Skeletal muscle tissue (tissue), 4 donors: Measurements from ENCODE around the gene FOXL3. TPM values are rescaled to one million over a fixed set of nuclear protein-coding genes. Genes with fewer than 3 reads are reported as not detected.
"Not testable (repeated sequence)": the region's sequence is repeated elsewhere in the genome, so short reads cannot be mapped to it uniquely, and the experiment has no call there.

Source experiments
- H3K27ac ChIP-seq: one replicate; pipeline ENCODE4 v1.7.0; 2013; ENCODE audit warnings: mild to moderate bottlenecking, low read depth, low read length, inconsistent platforms
- H3K27me3 ChIP-seq, 3 donors: one replicate each; pipeline ENCODE4 v1.7.0; 2013; ENCODE audit warnings: low read length in 3 of 3; ENCODE audit not compliant: control insufficient read depth in 3 of 3, insufficient read depth in 3 of 3
- H3K36me3 ChIP-seq, 3 donors: one replicate each; pipeline ENCODE4 v1.7.0; 2013; ENCODE audit warnings: low read length in 3 of 3; ENCODE audit not compliant: control insufficient read depth in 3 of 3, insufficient read depth in 3 of 3
- H3K4me1 ChIP-seq, 3 donors: one replicate each; pipeline ENCODE4 v1.7.0; 2013; ENCODE audit warnings: low read length in 3 of 3, mild to moderate bottlenecking in 3 of 3; ENCODE audit not compliant: control insufficient read depth in 3 of 3, insufficient read depth in 3 of 3
- H3K4me3 ChIP-seq, 3 donors: one replicate each; pipeline ENCODE4 v1.7.0; 2013; ENCODE audit warnings: low read length in 3 of 3
- H3K9ac ChIP-seq, 3 donors: one replicate each; pipeline ENCODE4 v1.7.0; 2013; ENCODE audit warnings: low read length in 3 of 3, mild to moderate bottlenecking in 3 of 3, moderate library complexity in 2 of 3, low read depth in 1 of 3
- H3K9me3 ChIP-seq, 3 donors: one replicate each; pipeline ENCODE4 v1.7.0; 2013; ENCODE audit warnings: low read length in 3 of 3; ENCODE audit not compliant: control insufficient read depth in 3 of 3
- total RNA-seq: library from RNA; depleted of rRNA; stranded (reverse); fragments of >200 nt; gene quantifications from one replicate; pipeline ENCODE4 v1.2.3, GENCODE V29; 2014
- donor health status: Osteomylitis.

Gene FOXL3
- total RNA-seq, 1 donor from 2014 or later: not detected

DNA sequence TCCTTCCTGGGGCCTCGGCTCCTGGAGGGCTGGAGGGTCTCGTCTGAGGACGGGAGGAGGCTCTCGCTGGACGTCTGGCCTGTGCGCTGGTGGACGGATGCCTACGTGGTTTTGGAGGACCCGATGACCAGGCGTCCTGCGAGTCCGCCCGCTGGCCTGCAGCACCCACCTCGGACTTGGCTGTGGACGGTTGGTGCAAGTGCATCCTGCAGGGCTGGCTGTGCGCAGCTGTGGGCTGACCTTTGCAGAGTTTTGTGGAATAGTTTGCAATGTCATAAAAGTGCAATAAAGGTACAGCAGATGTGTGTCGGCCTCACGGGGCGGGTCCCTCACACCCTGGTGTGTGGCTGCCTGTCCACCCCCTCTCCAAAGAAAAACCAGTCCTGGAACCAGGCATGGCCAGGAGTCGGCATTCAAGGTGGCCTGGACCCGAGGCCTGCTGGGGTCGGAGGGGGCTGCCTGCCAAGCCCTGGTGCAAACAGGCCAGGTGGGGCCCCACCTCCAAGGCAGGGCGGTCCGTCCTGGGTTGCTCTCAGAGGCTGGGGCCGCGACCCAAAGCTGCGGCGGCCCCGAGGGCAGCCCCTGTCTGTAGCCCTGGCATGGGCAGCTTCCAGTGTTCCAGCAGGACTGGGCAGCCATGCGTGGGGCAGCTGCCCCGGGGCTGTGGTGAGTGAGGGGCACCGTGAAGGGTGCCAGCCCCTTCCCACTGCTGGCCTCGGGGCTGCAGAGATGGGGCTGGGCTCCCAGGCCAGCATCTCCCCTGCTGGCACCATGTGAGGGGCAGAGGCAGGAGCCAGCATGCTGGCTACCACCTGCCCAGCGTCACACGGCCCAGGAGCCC, 29.3 kb upstream of the FOXL3 start:
- Histone ChIP-seq H3K4me3 (no peak overlapping the region), H3K9ac (no peak overlapping the region), H3K4me1 (peaks cover 0 to 4% (median 0%) of the 10 kb centered on the region in 3 donors), H3K9me3 (peaks cover 0 to 2% (median 0%) of the 10 kb centered on the region in 3 donors), H3K27ac (no peak overlapping the region), H3K27me3 (no peaks in the 10 kb centered on the region), H3K36me3 (peaks cover 36 to 49% (median 49%) of the 10 kb centered on the region in 3 donors)

DNA sequence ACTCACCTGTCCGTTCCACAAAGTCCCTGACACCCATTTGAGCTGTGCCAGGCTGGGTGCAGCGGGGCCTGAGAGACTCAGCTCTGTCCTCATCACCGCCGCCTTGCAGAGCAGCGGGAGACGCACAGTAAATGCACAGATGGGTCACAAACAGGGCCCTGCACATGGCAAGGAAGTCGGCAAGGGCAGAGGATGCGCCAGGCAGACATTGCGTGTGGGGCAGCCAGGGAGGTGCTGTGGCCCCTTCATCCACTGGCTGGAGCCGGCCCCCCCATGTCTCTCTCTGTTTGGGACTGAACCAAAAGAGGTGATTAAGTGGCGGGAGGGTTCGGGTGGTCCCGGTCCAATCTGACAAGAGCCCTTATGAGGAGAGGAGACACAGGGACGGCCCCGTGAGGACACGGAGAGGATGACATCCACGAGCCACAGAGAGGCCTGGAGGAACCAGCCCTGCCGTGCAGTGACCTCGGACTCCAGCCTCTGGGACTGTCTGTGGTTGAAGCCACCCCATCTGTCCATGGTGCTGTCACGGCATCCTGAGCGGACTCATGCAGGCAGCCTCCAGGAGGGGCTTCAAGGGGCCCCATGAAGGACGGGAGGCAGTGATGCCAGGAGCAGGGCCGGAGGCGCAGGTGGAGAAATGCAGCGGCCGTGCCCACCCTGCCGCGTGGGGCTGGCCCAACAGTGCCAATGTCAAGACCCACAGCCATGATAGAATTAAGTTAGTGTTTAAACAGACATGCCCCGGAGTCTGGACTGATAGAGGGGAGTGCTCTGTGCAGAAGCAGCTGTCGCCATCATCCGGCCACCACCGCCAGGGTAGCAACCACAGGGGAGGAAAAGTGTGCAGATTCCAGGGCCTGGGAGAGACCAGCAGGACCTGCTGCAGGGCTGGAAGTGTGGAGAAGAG, 28.4 kb upstream of the FOXL3 start:
- H3K9me3 ChIP-seq: peaks cover 0 to 2% (median 0%) of the 10 kb centered on the region in 3 donors
- H3K4me3 ChIP-seq: no peak overlapping the region
- no peak overlapping the region for H3K27ac ChIP-seq
- peaks cover 0 to 4% (median 0%) of the 10 kb centered on the region in 3 donors for H3K4me1 ChIP-seq
- H3K9ac ChIP-seq: no peak overlapping the region
- peaks cover 33 to 41% (median 40%) of the 10 kb centered on the region in 3 donors for H3K36me3 ChIP-seq
- peaks cover 0 to 4% (median 0%) of the 10 kb centered on the region in 3 donors for H3K27me3 ChIP-seq

DNA sequence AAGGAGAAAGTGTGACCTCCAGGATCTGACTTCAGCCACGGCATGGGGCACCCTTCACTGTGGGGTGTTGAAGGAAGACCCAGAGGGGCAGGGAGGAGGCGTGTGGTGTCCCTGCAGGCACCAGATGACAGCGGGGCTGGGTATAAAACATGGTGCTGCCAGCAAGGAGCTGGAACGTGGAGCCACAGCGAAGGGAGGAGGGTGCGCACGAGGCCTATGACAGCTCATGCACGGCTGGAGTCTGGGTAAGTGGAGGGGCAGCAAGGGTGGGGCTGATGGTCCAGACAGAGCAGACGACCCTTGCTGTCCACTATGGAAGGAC, 27.8 kb upstream of the FOXL3 start:
- H3K4me3 ChIP-seq: no peak overlapping the region
- H3K27me3 ChIP-seq: peaks cover 0 to 4% (median 0%) of the 10 kb centered on the region in 3 donors
- peaks cover 0 to 4% (median 0%) of the 10 kb centered on the region in 3 donors for H3K4me1 ChIP-seq
- no peak overlapping the region for H3K27ac ChIP-seq
- no peak overlapping the region for H3K9ac ChIP-seq
- peaks cover 27 to 35% (median 34%) of the 10 kb centered on the region in 3 donors for H3K36me3 ChIP-seq
- H3K9me3 ChIP-seq: peaks cover 0 to 2% (median 0%) of the 10 kb centered on the region in 3 donors

DNA sequence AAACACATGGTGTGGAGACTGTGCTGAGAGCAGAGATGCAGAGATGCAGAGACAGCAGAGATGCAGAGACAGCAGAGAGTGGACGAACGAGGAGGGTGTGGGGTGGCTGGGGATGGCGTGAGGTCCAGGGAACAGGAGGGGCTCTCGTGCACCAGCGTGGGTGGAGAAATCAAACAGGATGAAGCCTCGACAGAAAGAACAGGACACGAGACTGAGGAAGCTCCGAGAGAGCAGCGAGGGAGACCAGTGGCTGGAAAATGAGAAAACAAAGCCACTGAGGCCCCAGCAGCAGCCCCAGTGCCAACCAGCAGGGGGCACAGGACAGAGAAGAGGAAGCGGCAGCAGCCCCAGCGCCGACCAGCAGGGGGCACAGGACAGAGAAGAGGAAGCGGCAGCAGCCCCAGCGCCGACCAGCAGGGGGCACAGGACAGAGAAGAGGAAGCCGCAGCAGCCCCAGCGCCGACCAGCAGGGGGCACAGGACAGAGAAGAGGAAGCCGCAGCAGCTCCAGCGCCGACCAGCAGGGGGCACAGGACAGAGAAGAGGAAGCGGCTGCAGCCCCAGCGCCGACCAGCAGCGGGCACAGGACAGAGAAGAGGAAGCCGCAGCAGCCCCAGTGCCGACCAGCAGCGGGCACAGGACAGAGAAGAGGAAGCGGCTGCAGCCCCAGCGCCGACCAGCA, 27.2 kb upstream of the FOXL3 start:
- H3K4me1 ChIP-seq, H3K4me3 ChIP-seq, H3K27ac ChIP-seq, H3K9ac ChIP-seq, H3K9me3 ChIP-seq, H3K27me3 ChIP-seq: not testable (repeated sequence)
- peaks cover 27 to 31% (median 30%) of the 10 kb centered on the region in 3 donors for H3K36me3 ChIP-seq

DNA sequence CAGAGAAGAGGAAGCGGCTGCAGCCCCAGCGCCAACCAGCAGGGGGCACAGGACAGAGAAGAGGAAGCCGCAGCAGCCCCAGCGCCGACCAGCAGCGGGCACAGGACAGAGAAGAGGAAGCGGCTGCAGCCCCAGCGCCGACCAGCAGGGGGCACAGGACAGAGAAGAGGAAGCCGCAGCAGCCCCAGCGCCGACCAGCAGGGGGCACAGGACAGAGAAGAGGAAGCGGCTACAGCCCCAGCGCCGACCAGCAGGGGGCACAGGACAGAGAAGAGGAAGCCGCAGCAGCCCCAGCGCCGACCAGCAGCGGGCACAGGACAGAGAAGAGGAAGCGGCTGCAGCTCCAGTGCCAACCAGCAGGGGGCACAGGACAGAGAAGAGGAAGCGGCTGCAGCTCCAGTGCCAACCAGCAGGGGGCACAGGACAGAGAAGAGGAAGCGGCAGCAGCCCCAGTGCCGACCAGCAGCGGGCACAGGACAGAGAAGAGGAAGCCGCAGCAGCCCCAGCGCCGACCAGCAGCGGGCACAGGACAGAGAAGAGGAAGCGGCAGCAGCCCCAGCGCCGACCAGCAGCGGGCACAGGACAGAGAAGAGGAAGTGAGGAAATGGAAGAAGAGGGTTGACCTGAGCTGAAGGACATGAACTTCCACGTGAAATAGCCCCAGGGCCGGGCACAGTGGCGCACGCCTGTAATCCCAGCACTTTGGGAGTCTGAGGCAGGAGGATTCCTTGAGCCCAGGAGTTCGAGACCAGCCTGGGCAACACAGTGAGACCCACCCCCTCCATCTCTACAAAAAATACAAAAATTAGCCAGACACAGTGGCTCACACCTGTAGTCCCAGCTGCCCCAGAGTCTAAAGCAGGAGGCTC, 26.3 kb upstream of the FOXL3 start:
- H3K9me3 ChIP-seq, H3K27ac ChIP-seq, H3K4me1 ChIP-seq, H3K9ac ChIP-seq, H3K4me3 ChIP-seq: not testable (repeated sequence)
- Histone ChIP-seq H3K27me3 (peaks cover 2 to 13% (median 4%) of the 10 kb centered on the region in 3 donors), H3K36me3 (peaks cover 23 to 27% (median 26%) of the 10 kb centered on the region in 3 donors)

DNA sequence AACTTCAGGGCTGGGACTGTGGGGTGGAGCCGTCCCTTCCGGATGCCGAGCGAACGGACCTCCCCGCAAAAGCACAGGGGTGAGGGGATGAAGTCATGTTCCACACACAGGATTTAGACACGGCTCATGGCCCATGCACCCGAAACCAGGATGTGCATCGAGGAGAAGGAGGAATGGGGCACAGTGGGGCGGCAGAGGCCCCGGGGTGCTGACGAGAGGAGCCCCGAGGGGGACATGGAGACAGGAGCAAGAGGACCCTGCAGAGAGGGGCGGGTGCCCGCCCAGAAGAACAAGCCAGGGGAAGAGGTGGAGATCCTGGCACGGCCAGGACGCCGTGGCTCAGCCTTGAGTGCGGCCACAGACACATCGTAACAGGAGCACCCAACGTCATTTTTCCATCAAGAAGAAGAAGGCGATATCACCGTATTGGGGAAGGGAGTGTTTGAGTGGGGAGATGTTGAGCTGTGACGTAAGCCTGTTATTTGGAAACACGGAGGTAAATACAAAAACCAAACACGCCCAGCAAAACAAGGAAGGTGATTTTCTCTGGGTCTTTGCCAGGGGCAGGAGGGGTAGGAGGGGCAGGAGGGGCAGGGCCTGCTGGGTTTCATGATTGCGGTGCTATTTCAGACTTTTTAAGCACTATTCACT, 25.3 kb upstream of the FOXL3 start:
- H3K4me1 ChIP-seq: peaks cover 0 to 4% (median 0%) of the 10 kb centered on the region in 3 donors
- peaks cover 0 to 2% (median 0%) of the 10 kb centered on the region in 3 donors for H3K9me3 ChIP-seq
- H3K27me3 ChIP-seq: peaks cover 4 to 15% (median 4%) of the 10 kb centered on the region in 3 donors
- no peak overlapping the region for H3K27ac ChIP-seq
- no peak overlapping the region for H3K9ac ChIP-seq
- H3K4me3 ChIP-seq: no peak overlapping the region
- H3K36me3 ChIP-seq: peaks cover 15 to 17% (median 17%) of the 10 kb centered on the region in 3 donors

DNA sequence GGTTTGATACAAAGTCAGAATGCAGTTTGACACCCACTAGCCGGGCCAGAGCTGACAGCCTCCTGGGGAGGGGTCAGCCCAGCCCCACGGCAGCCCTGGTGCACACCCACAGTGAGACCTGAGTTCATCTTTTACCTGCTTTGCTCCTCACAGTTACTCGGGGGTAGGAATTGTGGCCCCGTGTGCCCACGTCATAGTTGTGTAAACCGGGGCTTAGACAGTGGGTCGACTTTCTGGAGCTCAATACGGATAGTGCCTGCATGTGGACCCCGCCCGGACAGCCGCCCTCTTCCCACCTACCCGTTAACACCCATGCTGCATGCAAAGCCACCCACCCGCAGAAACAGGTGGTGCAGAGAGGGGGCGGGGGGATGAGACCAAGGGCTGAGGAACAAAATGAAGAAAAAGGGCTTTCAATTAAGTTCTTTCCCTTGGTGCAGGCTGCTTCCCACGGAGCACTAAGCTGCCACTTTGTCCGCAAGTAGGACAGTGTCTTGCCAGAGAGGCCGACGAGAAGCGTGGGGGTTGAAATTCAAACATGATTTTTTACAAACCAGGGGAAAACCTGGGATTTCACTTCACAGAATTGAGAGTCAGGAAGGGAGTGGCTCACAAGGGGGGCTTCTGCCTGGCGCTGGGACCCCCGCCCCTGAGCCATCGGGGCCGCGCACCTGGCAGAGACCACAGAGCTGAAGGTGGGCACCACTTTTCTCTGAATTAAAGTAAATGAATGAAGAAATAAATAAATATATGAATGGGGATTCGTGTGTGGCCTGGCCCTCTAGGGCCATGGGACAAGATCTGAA, 24.6 kb upstream of the FOXL3 start:
- Histone ChIP-seq H3K9me3 (peaks cover 0 to 2% (median 0%) of the 10 kb centered on the region in 3 donors), H3K36me3 (peaks cover 8 to 10% (median 9%) of the 10 kb centered on the region in 3 donors), H3K27me3 (peaks cover 4 to 17% (median 6%) of the 10 kb centered on the region in 3 donors), H3K4me3 (no peak overlapping the region), H3K27ac (no peak overlapping the region), H3K9ac (no peak overlapping the region), H3K4me1 (peaks cover 0 to 4% (median 0%) of the 10 kb centered on the region in 3 donors)
